B cell (primary cell): ENCODE data around the gene ABCC1. TPM values are rescaled to one million over a fixed set of nuclear protein-coding genes. Genes with fewer than 3 reads are reported as not detected.

ENCODE experiments used
- ATAC-seq: fragments of 200-7000 bp; cut with Tn5 transposase; one replicate; pipeline ENCODE4 v1.10.0; 2021; ENCODE audit warnings: low read depth, mild to moderate bottlenecking, moderate number of reproducible peaks, moderate library complexity
- CTCF ChIA-PET: fragments of 350-600 bp; sonication (Branson Sonifier 250); formaldehyde crosslinking; loops from one replicate; lab custom pipeline; 2021; ENCODE audit warnings: antibody characterized with exemption, inconsistent platforms; lab: Charles Lee
- POLR2A ChIA-PET: fragments of 350-600 bp; sonication (Branson Sonifier 250); formaldehyde crosslinking; loops from one replicate; lab custom pipeline; 2021; ENCODE audit warnings: antibody characterized with exemption; lab: Charles Lee
- DNase-seq: peaks from one replicate; pipeline ENCODE4 v3.0.0; 2013
- H2AFZ ChIP-seq: 2 replicates; pipeline ENCODE4 v1.6.1; 2012; ENCODE audit warnings: mild to moderate bottlenecking, low read depth, low read length; ENCODE audit not compliant: insufficient read depth, poor library complexity, severe bottlenecking
- H3K27ac ChIP-seq, 2 donors: 1 replicate in 1 of 2; 2 replicates in 1 of 2; pipeline ENCODE4 v1.5.1; 2012 to 2013; ENCODE audit warnings: low read length in 2 of 2, mild to moderate bottlenecking in 2 of 2, moderate library complexity in 1 of 2
- H3K27me3 ChIP-seq, 4 experiments: fragments of 200-600 bp in 1 of 4; sonication (generic) in 1 of 4; replicated peaks in 1 of 4; 1 replicate in 2 of 4; 2 replicates in 2 of 4; pipeline versions ENCODE4 v1.6.1 to v1.7.0; 2013 to 2016; ENCODE audit warnings: low read length in 3 of 4, mild to moderate bottlenecking in 2 of 4, mixed read lengths in 1 of 4, moderate library complexity in 1 of 4; ENCODE audit not compliant: insufficient read depth in 4 of 4, control insufficient read depth in 3 of 4; ENCODE audit errors: control extremely low read depth in 1 of 4
- H3K36me3 ChIP-seq, 2 experiments: replicated peaks in 1 of 2; 1 replicate in 1 of 2; 2 replicates in 1 of 2; pipeline versions ENCODE4 v1.6.1 to v1.7.1; 2013; ENCODE audit warnings: low read length in 1 of 2; ENCODE audit not compliant: insufficient read depth in 2 of 2, control insufficient read depth in 1 of 2; ENCODE audit errors: control extremely low read depth in 1 of 2, extremely low read depth in 1 of 2
- H3K4me1 ChIP-seq, 2 donors: fragments of 200-600 bp in 1 of 2; sonication (generic) in 1 of 2; 1 replicate in 1 of 2; 2 replicates in 1 of 2; pipeline versions ENCODE4 v1.5.1 to v1.6.1; 2013 to 2017; ENCODE audit warnings: low read length in 2 of 2; ENCODE audit not compliant: control insufficient read depth in 2 of 2, insufficient read depth in 2 of 2
- H3K4me2 ChIP-seq: replicated peaks from 2 replicates; pipeline ENCODE3; 2012; ENCODE audit warnings: mild to moderate bottlenecking, low read depth, low read length; ENCODE audit not compliant: poor library complexity, severe bottlenecking
- H3K4me3 ChIP-seq, 5 experiments: fragments of 200-600 bp in 1 of 5; sonication (generic) in 1 of 5; 1 replicate in 3 of 5; 2 replicates in 2 of 5; pipeline versions ENCODE4 v1.5.1 to v1.7.0; 2011 to 2016; ENCODE audit warnings: low read length in 4 of 5, mild to moderate bottlenecking in 4 of 5, low read depth in 2 of 5, control low read depth in 1 of 5, moderate library complexity in 1 of 5; ENCODE audit not compliant: insufficient read depth in 1 of 5; ENCODE audit errors: control extremely low read depth in 1 of 5, extremely low read depth in 1 of 5
- H3K79me2 ChIP-seq: fragments of 200-600 bp; sonication (generic); one replicate; pipeline ENCODE4 v1.6.0; 2016; ENCODE audit warnings: low read length; ENCODE audit not compliant: control insufficient read depth, insufficient read depth
- H3K9ac ChIP-seq: fragments of 200-600 bp; sonication (generic); 2 replicates; pipeline ENCODE4 v1.6.1; 2017; ENCODE audit warnings: mild to moderate bottlenecking, low read length, moderate library complexity
- H3K9me3 ChIP-seq, 3 donors: one replicate each; pipeline versions ENCODE4 v1.6.1 to v1.7.1; 2013; ENCODE audit warnings: low read length in 2 of 3; ENCODE audit not compliant: control insufficient read depth in 2 of 3, insufficient read depth in 1 of 3; ENCODE audit errors: control extremely low read depth in 1 of 3
- H4K20me1 ChIP-seq: 2 replicates; pipeline ENCODE4 v1.6.0; 2012; ENCODE audit warnings: mild to moderate bottlenecking, low read length; ENCODE audit not compliant: insufficient read depth, control insufficient read depth, poor library complexity, severe bottlenecking
- H3K27ac Mint-ChIP-seq: one replicate; pipeline ENCODE4 v1.8.0; 2021; ENCODE audit warnings: mixed read lengths
- H3K27me3 Mint-ChIP-seq: one replicate; pipeline ENCODE4 v1.8.0; 2021; ENCODE audit warnings: mixed read lengths
- H3K4me1 Mint-ChIP-seq: one replicate; pipeline ENCODE4 v1.8.0; 2021; ENCODE audit warnings: mixed read lengths
- H3K4me3 Mint-ChIP-seq: one replicate; pipeline ENCODE4 v1.8.0; 2021; ENCODE audit warnings: mixed read lengths
- H3K9me3 Mint-ChIP-seq: one replicate; pipeline ENCODE4 v1.8.0; 2022; ENCODE audit warnings: mixed read lengths; ENCODE audit not compliant: insufficient read depth
- CTCF ChIP-seq: fragments of 200-600 bp; IDR thresholded peaks from one replicate; pipeline ENCODE4 v1.8.0; 2022; ENCODE audit warnings: antibody characterized with exemption, mild to moderate bottlenecking
- EZH2 ChIP-seq: IDR thresholded peaks from 2 replicates; pipeline ENCODE4 v1.6.1; 2012; ENCODE audit warnings: borderline replicate concordance, low read depth, mild to moderate bottlenecking, moderate library complexity, low read length; ENCODE audit not compliant: insufficient read depth, poor library complexity, severe bottlenecking
- WGBS: methylation state at CpG from one replicate; pipeline ENCODE4 v1.1.5; 2013; ENCODE audit warnings: missing lambda C conversion rate; ENCODE audit not compliant: insufficient coverage; 5-methylcytosine and 5-hydroxymethylcytosine counted together
- intact Hi-C: fragments of 100-400 bp; cut with micrococcal nuclease; formaldehyde crosslinking; loops from one replicate; pipeline ENCODE4 v1.10.0; 2022
- polyA plus RNA-seq: library from polyadenylated mRNA; depleted of rRNA; stranded (reverse); fragments of >200 nt; gene quantifications from 2 replicates; pipeline ENCODE4 v1.2.3, GENCODE V29; 2012
- total RNA-seq, 2 donors: library from RNA; stranded (reverse); fragments of 120-200 nt in 1 of 2; gene quantifications; 1 replicate in 1 of 2; 2 replicates in 1 of 2; pipeline versions ENCODE4 v1.2.3 to v1.2.4, GENCODE V29; 2013 to 2022

The ABCC1 gene
- total and polyA plus RNA-seq, 2 donors (not counting 1 experiment from before 2014, with no cell fraction given) = 21.8 to 73.0 TPM

DNA sequence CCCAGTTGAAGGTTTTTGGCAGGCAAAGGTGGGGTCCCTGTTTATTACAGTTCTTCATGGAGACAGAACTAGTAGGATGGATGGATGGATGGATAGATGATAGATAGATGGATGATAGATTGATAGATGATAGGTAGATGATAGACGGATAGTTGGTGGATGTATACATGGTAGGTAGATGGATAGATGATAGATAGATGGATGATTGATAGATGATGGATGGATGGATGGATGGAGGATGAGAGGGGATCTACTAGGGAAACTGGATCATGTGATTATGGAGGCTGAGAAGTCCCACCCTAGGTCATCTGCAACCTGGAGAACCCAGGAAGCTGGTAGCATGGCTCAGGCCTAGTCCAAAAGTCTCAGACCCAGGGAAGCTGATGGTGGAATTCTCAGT is 88.6 kb downstream of the ABCC1 start:
- Histone ChIP-seq H3K27me3 (no peaks in the 10 kb centered on the region), H3K9ac (no peak overlapping the region), H3K27ac (no peak overlapping the region), H3K79me2 (peaks cover 12% of the 10 kb centered on the region), H3K4me3 (no peak overlapping the region), H3K4me2 (no peak overlapping the region), H3K4me1 (peaks cover 6 to 15% of the 10 kb centered on the region in 2 donors), H4K20me1 (no peaks in the 10 kb centered on the region), H2AFZ (no peak overlapping the region), H3K36me3 (peaks cover 0 to 56% of the 10 kb centered on the region in 2 experiments), H3K9me3 (no peaks in the 10 kb centered on the region)
- intact Hi-C loops = no loop called here
- Mint-ChIP-seq H3K4me3 (no peak overlapping the region), H3K27ac (no peak overlapping the region), H3K9me3 (no peaks in the 10 kb centered on the region), H3K4me1 (peaks cover 19% of the 10 kb centered on the region), H3K27me3 (no peaks in the 10 kb centered on the region)
- CTCF ChIA-PET = no interaction called here
- DNase-seq (no peak), ATAC-seq (no peak)
- TF ChIP-seq EZH2 (no peak), CTCF (no peak)
- WGBS = 100% methylated on average over 1 of the region's 1 CpG
- POLR2A ChIA-PET = no interaction called here

DNA sequence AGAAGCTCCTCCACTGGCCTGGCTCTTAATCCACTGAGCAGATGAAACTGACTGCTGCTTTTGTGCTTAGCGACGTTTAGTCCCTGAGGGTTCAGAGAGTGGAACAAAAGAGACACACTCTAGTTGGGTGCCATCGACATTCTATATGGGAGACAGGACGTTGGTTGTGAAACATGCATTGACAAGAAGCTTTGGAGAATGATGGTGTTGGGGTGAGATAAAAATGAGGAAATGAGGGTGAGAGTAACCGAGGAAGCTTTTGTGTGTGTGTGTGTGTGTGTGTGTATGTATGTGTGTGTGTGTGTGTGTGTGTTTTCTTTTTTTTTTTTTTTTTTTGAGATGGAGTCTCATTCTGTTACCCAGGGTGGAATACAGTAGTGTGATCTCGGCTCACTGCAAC is 89.5 kb downstream of the ABCC1 start:
- H2AFZ ChIP-seq = no peak overlapping the region
- ChIA-PET POLR2A (interaction anchor here (1.0 kb wide), 1 partner anchor 151 kb away, joined by 3 read pairs; the partner anchor contains the start of gene CEP20), CTCF (no interaction called here)
- ATAC-seq (no peak), DNase-seq (no peak)
- WGBS = 43% methylated on average over 4 of the region's 6 CpGs
- no peaks in the 10 kb centered on the region for H3K9me3 Mint-ChIP-seq
- intact Hi-C loops = no loop called here
- H4K20me1 ChIP-seq = no peaks in the 10 kb centered on the region
- H3K4me1 Mint-ChIP-seq = peaks cover 11% of the 10 kb centered on the region
- no peaks in the 10 kb centered on the region for H3K27me3 ChIP-seq
- H3K79me2 ChIP-seq = peaks cover 12% of the 10 kb centered on the region
- H3K27ac Mint-ChIP-seq = peak overlapping the region; percentile 12
- TF ChIP-seq CTCF = no peak
- TF ChIP-seq EZH2 = no peak
- no peak overlapping the region for H3K27ac ChIP-seq
- no peak overlapping the region for H3K4me3 ChIP-seq
- no peaks in the 10 kb centered on the region for H3K9me3 ChIP-seq
- H3K4me3 Mint-ChIP-seq = no peak overlapping the region
- no peak overlapping the region for H3K4me2 ChIP-seq
- H3K9ac ChIP-seq = no peak overlapping the region
- H3K4me1 ChIP-seq = peaks cover 0 to 5% of the 10 kb centered on the region in 2 donors
- peaks cover 0 to 59% of the 10 kb centered on the region in 2 experiments for H3K36me3 ChIP-seq
- H3K27me3 Mint-ChIP-seq = no peaks in the 10 kb centered on the region
